Epithelial cell of proximal tubule (primary cell): ENCODE data around the gene GJA4. TPM values are rescaled to one million over a fixed set of nuclear protein-coding genes. Genes with fewer than 3 reads are reported as not detected.
"Not testable (repeated sequence)": the region's sequence is repeated elsewhere in the genome, so short reads cannot be mapped to it uniquely, and the experiment has no call there.

Experiments used
- DNase-seq: peaks from one replicate; pipeline ENCODE4 v3.0.0-alpha.2; 2011; ENCODE audit warnings: low read depth
- H3K4me3 ChIP-seq: 2 replicates; pipeline ENCODE4 v1.5.1; 2011; ENCODE audit warnings: low read depth, mild to moderate bottlenecking, low read length
- total RNA-seq: library from RNA; depleted of rRNA; stranded (reverse); fragments of >200 nt; gene quantifications from 2 replicates; pipeline ENCODE4 v1.2.3, GENCODE V29; 2015
- TF ChIP-seq, protein P1 (sequence below): conservative IDR thresholded peaks from 2 replicates; pipeline ENCODE4 v1.5.1; 2012; ENCODE audit warnings: low read depth, mild to moderate bottlenecking, low read length

Gene GJA4
- total RNA-seq, 1 donor from 2014 or later, result not detected

DNA sequence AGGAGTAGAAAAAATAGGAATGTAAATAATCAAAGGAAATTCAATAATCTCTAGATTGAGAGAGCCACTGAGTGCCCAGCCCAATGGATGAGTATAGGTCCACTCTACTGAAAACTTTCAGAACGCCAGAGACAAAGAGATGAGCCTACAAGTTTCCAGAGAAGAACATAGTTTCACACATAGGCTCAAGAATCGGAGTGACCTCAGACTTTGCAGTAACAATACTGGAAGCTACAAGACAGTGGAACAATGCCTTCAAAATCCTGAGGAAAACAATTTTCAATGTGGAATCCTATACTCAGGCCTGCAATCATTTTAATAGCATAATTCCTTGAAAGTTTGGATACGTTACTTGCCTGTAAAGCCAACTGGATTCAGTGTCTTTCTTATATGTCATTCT is 11.0 kb downstream of the GJA4 start:
- DNase-seq, result no peak
- TF ChIP-seq, protein P1, sequence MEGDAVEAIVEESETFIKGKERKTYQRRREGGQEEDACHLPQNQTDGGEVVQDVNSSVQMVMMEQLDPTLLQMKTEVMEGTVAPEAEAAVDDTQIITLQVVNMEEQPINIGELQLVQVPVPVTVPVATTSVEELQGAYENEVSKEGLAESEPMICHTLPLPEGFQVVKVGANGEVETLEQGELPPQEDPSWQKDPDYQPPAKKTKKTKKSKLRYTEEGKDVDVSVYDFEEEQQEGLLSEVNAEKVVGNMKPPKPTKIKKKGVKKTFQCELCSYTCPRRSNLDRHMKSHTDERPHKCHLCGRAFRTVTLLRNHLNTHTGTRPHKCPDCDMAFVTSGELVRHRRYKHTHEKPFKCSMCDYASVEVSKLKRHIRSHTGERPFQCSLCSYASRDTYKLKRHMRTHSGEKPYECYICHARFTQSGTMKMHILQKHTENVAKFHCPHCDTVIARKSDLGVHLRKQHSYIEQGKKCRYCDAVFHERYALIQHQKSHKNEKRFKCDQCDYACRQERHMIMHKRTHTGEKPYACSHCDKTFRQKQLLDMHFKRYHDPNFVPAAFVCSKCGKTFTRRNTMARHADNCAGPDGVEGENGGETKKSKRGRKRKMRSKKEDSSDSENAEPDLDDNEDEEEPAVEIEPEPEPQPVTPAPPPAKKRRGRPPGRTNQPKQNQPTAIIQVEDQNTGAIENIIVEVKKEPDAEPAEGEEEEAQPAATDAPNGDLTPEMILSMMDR, result no peak
- H3K4me3 ChIP-seq, result no peak overlapping the region

DNA sequence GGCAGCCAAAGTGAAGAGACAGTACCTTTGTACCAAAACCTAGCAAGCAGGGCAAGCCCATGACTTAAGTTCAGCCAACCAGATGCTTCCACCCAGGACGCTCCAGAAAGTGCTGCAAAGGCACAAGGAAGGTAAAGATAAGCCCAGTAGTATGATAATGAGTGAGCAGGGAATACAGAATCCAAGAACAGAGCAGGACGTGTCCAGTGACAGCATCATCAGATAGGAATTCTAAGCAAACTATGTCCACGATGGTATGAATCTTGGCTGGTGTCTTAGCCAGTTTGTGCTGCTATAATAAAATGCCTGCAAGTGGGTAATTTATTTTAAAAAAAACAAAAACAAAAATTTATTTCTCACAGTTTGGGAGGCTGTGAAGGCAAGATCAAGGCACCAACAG is 13.6 kb downstream of the GJA4 start:
- TF ChIP-seq, protein P1, result no peak
- no peak overlapping the region for H3K4me3 ChIP-seq
- DNase-seq, result no peak

DNA sequence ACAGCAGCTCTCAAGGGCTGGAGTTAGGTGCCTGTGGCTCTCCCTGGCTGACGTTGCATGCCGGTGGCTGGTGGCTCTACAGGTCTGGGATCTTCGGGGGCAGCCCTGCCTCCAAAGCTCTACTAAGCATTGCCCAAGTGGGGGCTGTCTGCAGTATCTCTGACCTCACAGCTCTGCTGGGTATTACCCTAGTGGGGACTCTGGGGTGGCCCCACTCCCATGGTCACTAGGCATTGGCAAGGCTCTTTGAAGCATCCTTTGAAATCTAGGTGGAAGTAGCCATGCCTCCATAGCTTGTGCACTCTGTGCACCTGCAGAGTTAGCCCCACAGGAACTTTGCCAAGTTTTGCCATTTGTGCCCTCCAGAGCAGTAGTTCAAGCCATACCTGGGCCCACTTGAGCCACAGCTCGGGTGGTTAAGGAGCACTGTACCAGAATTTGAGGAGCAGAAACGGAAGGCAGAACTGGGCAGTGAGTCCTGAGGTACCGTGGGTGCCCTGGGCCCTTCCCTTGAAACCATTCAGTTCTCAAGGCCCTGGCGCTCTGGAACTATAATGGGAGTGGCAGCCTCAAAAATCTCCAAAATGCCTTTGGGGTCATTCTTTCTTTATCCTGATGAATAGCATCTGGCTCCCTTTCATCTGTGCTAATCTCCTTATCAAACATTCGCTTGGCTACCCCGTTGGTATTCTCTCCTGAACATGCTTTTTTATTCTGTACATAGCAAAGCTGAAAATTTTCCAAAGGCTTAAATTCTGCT is 15.4 kb downstream of the GJA4 start:
- TF ChIP-seq, protein P1, result no peak
- no peak for DNase-seq
- no peak overlapping the region for H3K4me3 ChIP-seq

DNA sequence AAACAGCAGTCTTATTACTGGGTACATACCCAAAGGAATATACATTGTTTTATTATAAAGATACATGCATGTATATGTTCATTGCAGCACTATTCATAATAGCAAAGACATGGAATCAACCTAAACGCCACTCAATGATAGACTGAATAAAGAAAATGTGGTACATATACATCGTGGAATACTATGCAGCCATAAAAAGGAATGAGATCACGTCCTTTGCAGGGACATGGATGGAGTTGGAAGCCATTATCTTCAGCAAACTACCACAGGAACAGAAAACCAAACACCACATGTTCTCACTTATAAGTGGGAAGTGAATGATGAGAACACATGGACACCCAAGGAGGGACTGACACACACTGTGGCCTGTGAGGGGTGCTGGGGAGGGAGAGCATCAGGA is 18.0 kb downstream of the GJA4 start:
- not testable (repeated sequence) for H3K4me3 ChIP-seq, DNase-seq

DNA sequence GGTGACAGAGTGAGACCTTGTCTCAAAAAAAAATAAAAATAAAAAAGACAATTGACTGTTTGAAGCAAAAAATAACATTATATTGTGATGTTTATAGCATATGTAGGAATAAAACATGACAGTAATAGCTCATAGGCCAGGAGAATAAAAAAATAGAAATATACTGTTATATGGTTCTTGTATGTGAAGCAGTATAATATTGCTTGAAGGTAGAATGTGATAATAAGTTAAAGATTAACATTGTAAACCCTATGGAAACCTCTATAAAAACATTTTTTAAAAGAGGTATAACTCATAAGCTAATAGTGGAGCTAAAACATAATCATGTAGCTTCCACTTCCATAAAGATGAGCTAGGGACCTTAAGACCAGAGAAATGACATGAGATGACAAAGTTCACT is 23.5 kb downstream of the GJA4 start:
- DNase-seq, result no peak
- no peak overlapping the region for H3K4me3 ChIP-seq
- TF ChIP-seq, protein P1, result no peak

DNA sequence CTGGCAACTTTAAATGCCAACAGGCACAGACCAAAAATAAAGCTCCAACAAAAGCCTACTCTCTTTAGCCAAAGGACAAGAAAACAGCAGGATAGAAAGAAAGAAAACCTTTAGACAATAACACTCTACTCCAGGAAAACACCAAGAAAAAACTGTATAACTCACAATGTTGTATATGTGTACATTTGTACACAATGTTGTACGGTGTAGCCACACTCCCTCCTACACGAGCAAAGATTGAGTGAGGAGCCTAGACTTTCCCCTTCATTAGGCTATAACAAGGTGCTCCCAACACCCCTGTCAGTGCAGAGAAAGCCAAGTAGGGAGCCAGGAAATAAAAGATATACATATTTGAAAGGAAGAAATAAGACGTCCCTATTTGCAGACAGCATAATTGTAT is 24.0 kb downstream of the GJA4 start:
- TF ChIP-seq, protein P1, result no peak
- DNase-seq, result no peak
- H3K4me3 ChIP-seq, result no peak overlapping the region

DNA sequence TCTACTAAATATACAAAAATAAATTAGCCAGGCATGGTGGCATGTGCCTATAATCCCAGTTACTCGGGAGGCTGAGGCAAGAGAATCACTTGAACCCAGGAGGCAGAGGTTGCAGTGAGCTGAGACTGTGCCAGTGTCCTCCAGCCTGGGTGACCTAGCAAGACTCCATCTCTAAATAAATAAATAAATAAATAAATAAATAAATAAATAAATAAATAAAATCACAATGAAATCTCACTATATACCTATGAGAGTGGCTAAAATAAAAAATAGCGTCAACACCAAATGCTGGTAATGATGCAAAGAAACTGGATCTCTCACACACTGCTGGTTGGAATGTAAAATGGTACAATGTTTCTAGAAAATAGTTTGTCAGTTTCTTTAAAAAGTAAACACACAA is 26.1 kb downstream of the GJA4 start:
- DNase-seq, H3K4me3 ChIP-seq: not testable (repeated sequence)

DNA sequence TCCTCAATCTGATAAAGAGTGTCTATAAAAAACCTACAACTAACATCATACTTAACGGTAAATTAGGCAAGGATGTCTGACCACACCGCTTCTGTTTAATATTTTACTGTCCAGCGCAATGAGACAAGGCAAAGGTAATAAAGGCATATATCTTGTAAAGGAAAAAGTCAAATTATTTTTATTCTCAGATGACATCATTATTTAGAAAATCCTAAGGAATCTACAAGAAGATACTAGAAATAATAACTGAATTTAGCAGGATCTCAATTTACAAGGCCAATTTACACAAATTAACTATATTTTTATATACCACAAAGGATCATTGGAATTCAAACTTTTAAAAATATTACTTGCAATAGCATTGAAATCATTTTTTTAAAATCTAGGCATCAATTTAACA is 29.4 kb downstream of the GJA4 start:
- DNase-seq, result no peak
- TF ChIP-seq, protein P1, result no peak

More for the DNA sequence above, 29.4 kb downstream of the GJA4 start:
- no peak overlapping the region for H3K4me3 ChIP-seq
